Sciatic nerve (tissue), 2 donors: ENCODE data around the gene PRKN. TPM values are rescaled to one million over a fixed set of nuclear protein-coding genes. Genes with fewer than 3 reads are reported as not detected.

Experiments
- ATAC-seq: fragments of 200-7000 bp; cut with Tn5 transposase; one replicate; pipeline ENCODE4 v1.9.1; 2020; ENCODE audit warnings: mild to moderate bottlenecking, moderate library complexity
- DNase-seq: peaks from one replicate; pipeline ENCODE4 v3.0.0-alpha.2; 2020; ENCODE audit warnings: low spot score
- intact Hi-C: fragments of 100-400 bp; cut with DNase I; formaldehyde crosslinking; loops from one replicate; pipeline ENCODE4 v1.14.2; 2022
- total RNA-seq: library from RNA; stranded (reverse); fragmentation: NEBNext Ultra II Directional; extraction: Animal tissue kit (Norgen Biotek cat#: 25700); gene quantifications from one replicate; pipeline ENCODE4 v1.2.1, GENCODE V29; 2021
- donor health status: DM: no; HTN: no; CAD: no.
- donor health status: DM: no; HTN: no; CAD: no.

The PRKN gene
- total RNA-seq, 1 donor from 2014 or later = 15.9 TPM

DNA sequence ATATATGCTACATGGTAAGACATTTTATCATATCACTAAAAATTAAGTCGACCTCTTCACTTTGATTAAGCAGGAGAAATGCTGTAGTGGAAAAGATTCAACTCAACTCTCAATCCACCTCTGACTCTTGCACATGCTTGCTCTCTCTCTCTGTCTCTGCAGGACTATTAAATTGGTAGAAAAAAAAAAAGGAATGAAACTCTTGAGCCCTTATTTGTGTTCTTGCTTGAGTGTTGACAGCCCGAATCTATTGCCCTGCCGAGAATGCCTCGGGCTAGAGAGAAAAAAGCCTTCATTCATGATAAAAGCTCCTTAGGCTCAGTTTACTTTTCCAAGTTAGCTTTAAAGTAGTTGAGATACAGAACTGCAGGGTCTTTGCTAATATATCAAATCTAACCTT, 722.2 kb downstream of the PRKN start:
- intact Hi-C loops = no loop called here
- no peak for DNase-seq
- no peak for ATAC-seq

DNA sequence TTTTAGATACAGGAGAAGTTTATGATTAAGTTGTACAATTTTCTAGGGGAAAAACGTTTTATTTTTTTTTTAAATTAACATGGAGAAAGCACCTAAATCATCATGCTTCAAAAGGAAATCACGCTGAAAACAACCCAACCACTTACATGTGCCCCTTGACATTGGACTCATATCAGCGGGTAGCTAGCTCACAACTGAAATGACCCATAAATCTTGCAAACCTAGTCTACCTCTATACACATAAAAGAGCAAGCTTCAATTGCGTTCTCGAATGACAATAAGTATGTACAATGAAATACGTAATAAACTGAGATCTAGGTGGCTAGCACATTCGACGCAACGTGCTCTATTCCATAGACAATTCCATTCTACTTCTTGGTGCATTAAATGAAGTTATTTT, 730.8 kb downstream of the PRKN start:
- no peak for ATAC-seq

DNA sequence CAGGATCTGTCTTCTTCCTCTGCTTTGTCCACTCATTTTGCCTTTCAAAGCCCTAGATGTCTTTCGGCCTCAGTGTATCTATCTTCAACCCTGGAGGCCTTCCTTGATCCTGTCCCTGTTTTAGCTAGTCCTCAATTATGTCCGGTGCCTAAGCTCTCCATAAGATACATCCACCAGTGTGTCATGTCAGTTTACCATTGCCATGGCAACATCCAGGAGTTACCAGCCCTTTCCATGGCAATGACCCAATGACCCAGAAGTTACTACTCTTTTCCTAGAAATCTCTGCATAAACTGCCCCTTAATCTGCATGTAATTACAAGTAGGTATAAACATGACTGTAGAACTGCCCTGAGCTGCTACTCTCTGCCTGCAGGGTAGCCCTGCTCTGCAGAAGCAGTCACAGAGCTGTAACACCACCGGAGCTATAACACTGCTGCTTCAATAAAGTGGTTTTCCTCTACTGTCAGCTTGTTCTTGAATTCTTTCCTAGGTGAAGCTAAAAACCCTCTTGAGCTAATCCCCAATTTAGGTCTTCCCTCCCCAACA, 741.6 kb downstream of the PRKN start:
- no peak for ATAC-seq
- intact Hi-C loops = no loop called here
- DNase-seq = no peak

More for the DNA sequence above, 730.8 kb downstream of the PRKN start:
- no peak for DNase-seq
- intact Hi-C loops = no loop called here

DNA sequence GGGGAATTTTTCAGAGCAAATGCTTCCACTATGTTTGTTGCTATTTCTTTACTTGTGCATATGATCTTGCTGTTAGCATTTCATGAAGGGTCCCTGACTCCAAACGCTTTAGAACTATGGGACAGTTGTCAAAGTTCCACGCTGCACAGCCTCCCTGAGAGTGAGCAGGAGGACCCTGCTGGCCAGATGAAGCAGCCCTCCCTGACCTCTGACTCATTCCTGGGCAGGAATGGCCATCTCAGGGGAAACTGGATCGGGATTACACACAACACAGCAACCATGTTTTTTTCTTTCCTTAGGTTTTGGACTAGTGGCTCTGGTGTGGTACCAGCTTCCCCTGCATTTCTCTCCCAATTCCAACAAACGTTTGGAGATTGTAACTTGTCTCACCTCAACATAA, 742.9 kb downstream of the PRKN start:
- no peak for ATAC-seq
- no peak for DNase-seq
- intact Hi-C loops = no loop called here

DNA sequence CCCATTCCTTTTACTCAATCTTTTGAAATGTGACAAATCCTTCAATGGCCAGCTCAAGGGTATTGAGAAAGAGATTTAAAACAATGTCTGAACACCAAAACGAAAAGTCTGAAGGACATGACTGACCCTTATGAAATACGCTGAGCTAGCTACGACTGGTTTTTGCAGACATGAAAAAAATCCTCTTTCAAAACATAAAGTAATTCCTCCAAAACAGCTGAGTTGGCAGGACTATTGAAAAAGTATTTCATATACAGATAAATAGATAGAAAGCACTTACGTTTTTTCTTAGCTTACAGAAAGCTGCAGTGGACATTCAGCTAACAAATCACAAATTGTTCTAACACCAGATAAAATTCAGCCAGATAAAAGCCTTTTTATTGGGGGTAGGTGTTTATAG, 751.0 kb downstream of the PRKN start:
- intact Hi-C loops = no loop called here
- ATAC-seq = no peak

DNA sequence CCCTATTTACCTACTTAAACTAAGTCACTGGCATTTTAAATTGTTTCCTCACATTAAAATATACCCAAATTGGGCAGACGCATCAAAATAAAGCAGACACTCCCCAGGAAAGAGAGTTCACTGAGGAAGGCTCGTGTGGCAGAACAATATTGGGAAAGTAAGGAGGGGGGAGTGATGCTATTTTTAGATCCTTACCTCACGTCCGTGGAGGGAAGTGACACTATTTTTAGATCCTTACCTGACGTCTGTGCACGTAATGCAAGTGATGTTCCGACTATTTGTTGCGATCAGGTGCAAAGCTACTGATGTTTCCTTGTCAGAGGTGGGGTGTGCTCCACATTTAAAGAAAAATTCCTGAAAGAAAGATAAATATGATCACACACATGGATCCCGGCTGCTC, 754.5 kb downstream of the PRKN start:
- DNase-seq = no peak
- ATAC-seq = no peak
- intact Hi-C loops = no loop called here

More for the DNA sequence above, 751.0 kb downstream of the PRKN start:
- DNase-seq = no peak

DNA sequence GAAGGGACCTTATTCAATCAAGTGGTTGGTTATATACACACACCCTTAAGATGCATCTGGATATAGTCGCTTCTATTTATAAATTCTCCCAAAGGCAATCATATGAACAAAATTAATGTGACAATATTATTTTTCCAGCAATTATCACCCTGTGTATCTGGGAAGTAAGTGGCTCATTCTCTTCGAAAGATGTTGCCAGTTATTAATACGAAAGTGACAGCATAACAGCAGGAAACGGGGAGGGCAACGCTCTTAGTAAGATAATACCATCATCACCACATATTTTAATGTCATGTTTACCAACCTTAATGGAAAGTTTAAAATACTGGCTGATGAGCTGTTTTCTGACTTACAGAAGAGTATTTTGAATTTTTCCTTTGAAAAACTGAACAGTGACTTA, 756.5 kb downstream of the PRKN start:
- ATAC-seq = no peak
- intact Hi-C loops = no loop called here
- DNase-seq = no peak

DNA sequence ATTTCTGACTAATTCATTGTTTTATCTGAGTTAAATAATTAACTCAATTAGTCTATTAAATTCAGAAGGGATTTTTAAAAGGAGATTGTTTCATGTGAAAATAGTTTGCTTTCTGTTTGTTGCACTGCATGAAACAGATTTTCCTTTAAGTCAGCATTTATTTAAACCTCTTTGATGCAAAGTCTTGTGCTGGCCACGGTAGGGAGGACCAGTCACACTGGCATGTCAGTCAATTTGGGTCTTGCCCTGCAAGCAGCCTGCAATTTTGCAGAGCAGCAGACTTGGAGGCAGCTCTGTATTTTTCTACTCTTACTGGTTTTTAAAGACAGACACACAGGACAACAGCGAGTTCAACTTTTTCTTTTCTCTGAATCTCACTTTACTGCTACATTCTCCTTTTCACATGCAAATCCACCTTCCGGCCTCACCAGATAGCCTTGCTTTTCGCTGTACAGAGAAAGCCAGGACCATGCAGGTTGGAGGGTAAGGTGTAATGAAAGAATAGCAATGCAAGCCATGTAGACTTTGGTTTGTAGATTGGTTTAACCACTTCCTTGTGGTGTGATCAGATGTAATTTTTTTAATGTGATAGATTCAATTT, 763.8 kb downstream of the PRKN start:
- DNase-seq (no peak), ATAC-seq (no peak)
- intact Hi-C loops = no loop called here

DNA sequence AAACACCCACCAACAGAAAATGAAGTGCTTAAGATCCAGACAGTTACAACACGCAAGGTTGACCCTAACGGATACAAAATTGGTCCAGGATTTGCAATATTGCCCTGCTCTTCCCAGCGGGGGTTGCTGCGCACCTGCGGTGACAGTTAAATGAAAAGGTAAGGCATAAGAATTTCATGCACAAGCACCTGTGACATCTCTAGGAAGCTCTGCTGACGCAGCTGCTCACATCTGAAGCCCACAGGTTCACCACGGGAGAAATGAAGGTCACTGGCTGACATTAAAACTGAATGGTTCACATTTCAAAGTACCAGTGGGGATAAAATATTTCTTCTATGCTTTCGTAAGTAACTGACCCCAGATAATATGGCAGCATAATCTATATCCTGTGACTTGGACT, 764.4 kb downstream of the PRKN start:
- no peak for DNase-seq
- intact Hi-C loops = no loop called here
- ATAC-seq = no peak

DNA sequence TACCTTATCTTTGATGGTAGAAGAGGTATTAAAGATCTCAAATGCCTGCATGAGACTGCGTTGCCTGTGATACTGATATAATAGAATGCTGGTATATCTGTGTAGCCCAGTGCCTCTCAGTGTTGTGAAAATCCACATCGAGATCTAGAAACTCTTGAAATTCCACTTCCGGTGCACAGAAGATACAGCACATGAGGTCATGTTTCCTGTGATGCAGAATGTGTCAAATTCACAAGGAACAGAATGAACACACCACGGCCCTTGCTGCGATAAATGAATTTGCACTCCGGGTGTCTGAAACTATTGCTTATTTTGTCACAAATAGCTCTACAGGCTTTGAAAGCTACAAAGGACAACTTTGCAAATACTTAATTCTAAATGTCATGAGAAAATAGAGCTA, 765.8 kb downstream of the PRKN start:
- no peak for ATAC-seq
- DNase-seq = no peak
- intact Hi-C loops = no loop called here

DNA sequence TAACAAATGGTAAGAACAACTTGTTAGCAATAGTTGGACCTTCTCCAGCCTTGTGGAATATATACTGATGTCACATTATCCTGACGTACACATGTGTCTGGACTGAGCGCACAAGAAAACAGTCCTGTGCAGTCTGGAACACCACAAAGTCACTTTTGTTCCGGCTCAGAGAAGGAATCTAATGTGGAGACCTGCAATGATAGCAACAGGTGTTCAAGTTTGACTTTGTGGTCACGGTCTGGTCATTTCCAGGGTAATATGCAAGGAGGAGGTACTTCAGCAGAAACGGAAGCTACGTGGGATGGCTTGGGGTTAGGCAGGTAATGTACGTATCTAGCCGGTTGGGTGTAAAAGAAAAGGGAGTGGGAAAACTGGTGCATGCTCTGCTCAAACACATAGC, 766.5 kb downstream of the PRKN start:
- no peak for DNase-seq
- no peak for ATAC-seq
- intact Hi-C loops = no loop called here

DNA sequence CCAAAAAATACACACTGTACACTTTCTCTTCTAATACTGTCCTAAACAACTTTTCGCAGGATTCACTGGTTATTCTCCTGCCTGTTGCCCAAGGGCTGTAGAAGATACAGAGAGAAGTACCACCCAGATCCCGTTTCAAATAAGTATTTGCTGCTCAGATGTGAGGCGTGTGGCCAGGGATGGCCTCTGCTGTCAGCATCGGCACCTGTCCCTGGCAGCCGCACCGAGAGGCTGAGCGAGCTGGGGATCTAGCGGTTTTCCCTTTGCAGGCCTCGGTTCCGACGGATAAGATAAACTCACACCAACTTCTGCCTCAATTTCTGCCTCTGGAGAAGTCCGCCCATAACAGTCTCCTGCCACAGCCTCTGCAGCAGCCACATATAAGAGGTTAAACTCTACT, 768.5 kb downstream of the PRKN start:
- ATAC-seq = no peak
- no peak for DNase-seq
- intact Hi-C loops = no loop called here

DNA sequence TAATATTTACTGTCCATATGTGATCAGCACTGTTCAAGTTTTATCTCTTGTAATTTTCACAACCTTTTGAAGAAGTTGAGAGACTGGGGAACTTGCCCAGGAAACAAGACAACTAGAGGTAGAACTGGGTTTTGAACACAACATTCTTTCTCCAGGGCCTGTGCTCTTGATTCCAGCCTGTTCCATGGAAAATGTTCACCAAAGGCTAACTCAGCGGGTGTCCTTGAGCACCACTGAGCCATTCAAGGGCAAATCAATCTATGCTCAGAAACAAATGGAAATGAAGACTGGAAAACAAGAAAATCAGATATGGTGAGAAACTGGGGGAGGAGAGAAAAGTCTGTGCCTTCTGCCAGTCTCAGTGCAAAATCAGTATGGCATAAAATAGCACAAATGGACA, 771.5 kb downstream of the PRKN start:
- intact Hi-C loops = no loop called here
- no peak for ATAC-seq
- no peak for DNase-seq

DNA sequence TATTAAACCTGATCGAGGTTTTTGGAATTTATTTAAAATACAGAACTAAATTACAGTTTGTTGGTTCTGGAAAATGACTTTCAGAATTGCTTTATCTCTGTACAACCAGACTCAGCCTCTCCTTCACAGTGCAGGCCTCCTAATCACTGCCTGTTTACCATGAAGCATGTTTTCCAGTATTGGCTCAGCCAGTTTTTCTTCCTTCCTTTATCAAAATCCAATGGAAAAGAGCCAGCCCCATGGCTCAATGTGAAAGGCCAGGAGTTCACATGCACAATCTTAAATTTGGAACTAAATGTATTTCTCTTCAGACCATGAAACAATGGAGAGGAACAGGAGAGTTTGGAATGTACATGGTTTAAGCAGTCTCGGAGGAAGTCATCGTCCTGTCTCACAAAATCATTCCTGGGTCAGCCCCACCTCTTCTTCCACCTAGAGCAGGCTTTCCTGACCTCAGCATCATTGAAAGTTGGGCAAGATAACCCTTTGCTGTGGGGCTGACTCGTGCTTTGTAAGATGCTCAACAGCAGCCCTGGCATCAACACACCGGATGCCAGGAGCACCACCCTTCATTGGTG, 772.8 kb downstream of the PRKN start:
- no peak for ATAC-seq
- DNase-seq = no peak
- intact Hi-C loops = no loop called here

DNA sequence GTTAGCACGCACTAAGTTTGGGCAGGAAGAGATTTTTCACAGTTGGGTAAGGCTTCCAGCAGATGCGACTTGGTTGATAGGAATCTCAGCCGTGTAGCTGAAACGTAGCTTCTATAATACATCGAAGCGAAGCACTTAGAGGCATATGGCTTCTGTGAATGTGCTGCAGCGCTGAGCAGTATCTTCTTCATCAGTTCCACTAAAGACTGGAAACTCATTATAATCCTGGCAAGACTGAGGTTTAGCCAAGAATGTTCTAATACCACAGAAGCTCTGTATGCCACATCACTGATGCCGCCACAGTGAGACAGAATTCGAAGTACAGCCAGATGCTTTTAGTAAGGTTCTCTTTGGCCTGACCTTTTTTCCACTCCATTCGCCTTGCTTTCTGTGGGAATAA, 773.5 kb downstream of the PRKN start:
- ATAC-seq (no peak), DNase-seq (no peak)
- intact Hi-C loops = no loop called here

DNA sequence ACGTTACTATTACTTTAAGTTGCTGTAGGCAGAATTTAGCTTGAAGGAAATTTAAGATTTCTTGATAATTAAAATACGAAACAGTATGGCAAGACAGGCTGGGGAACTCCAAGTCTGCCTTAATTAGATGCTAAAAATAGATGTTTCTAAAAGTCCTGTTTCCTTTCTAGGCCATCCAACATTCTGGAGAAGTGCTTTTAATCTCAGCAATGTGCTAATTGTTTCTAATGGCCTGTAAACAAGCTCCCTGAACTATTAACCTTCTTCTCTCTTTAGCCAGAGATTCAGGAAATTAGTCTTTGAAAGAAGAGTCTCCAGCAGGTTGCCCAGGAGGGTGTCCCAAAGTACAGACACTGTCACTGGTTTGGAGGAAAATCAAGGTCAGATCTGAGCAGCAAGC, 776.4 kb downstream of the PRKN start:
- DNase-seq (no peak), ATAC-seq (no peak)
- intact Hi-C loops = no loop called here

DNA sequence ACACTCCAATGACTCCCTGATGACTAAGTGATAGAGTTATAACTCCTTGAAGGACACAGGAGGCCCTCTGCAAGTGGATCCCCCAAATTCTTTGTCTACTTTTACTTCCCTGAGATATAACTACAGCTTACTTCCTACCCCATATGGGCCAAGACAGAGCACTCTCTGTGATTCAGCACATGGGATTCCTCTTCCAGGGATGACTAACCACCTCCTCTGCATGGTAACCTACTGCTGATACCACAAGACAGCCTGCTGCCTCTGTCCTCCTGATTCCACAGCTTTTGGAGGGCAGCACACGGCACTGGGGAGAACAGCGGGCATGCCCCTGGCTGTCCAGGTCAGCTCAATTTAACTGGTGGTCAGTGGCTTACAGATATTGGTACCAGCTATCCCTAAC, 778.0 kb downstream of the PRKN start:
- intact Hi-C loops = no loop called here
- DNase-seq (no peak), ATAC-seq (no peak)

DNA sequence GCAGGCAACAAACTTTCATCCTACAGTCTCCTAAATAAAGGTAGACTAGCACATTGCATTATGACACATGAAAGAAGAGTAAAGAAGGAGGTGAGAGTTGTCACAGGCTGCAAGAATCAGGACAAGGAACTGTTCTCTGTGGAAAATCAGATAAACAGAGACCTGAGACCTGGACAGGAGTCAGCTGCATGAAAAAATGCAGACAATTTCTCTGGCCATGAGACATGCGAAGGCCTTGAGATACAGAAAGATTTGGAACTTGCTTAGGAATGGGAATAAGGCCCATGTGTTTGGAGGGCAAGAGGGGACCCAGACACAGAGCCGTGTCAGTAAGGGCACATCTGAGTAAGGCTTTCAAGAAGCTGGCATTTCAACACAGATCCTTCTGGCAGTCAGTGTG, 779.1 kb downstream of the PRKN start:
- no peak for DNase-seq
- ATAC-seq = no peak
- intact Hi-C loops = no loop called here

DNA sequence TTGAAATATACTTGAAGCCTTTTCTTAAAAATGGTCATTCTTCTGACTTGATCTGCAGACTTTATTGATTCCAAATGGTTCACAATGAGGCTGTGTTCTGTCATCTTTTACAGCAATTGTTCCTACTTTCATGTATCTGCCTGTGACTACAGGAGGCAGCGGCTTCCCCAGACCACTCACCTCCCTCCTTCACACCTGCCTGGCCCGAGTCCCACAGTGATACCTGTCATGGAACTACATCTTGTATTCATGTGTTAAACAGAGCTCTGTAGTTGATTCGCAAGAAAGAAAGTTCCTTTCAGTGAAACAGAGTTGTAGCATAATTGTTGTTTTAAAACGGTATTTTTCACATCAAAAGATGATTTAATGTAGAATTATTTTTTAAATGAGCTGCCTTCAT, 780.2 kb downstream of the PRKN start:
- DNase-seq (no peak), ATAC-seq (no peak)
- intact Hi-C loops = no loop called here

DNA sequence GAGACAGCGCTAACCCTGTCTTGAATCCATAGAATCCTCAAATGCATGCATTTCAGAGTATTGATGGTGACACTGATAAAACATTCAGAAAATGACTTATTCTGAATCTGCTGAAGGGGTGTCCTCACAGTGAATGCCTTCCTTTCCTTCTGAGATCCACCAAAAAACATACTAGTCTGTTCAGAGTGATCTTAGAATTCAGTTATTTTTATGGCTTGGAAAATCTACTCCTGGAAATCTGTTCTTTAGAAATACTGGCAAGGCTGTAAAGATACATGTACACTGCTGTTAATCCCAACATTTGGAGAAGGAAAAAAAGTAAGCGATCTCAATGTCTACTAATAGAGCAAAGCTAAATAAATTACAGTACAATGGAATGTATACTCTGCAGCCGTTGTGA, 781.1 kb downstream of the PRKN start:
- ATAC-seq (no peak), DNase-seq (no peak)
- intact Hi-C loops = no loop called here

DNA sequence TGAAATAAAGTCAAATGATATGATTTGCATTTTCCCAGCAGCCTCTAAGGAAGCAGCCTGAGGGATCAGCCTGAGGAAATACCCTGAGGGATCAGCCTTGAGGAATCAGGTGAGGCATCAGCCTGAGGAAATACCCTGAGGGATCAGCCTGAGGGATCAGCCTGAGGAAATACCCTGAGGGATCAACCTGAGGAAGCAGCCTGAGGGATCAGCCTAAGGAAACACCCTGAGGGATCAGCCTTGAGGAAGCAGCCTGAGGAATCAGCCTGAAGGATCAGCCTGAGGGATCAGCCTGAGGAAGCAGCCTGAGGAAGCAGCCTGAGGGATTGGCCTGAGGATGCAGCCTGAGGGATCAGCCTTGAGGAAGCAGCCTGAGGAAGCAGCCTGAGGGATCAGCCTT, 784.0 kb downstream of the PRKN start:
- ATAC-seq (no peak), DNase-seq (no peak)
- intact Hi-C loops = no loop called here
